Esophagus squamous epithelium (tissue), 4 donors: Measurements from ENCODE around the gene CTSD.

Experiments
- CTCF ChIP-seq, 6 experiments: fragments of 450-650 bp in 4 of 6; fragments of 200-600 bp in 2 of 6; sonication (generic) in 2 of 6; IDR thresholded peaks; one replicate each; pipeline ENCODE4 v1.5.1; 2016 to 2019; ENCODE audit warnings: antibody characterized with exemption in 6 of 6, mild to moderate bottlenecking in 4 of 6, moderate library complexity in 4 of 6
- POLR2A ChIP-seq, 4 donors: fragments of 450-650 bp; IDR thresholded peaks; one replicate each; pipeline ENCODE4 v1.6.1; 2017; ENCODE audit warnings: antibody characterized with exemption in 4 of 4, mild to moderate bottlenecking in 4 of 4, moderate library complexity in 3 of 4

- TF ChIP-seq CTCF (IDR thresholded peaks at IDR 0.05): no peak
- no peak for TF ChIP-seq POLR2A (IDR thresholded peaks at IDR 0.05)
Measured at GRCh38 chr11:1718326-1718725, 45.4 kb downstream of the CTSD start.
